C1 segment of cervical spinal cord (tissue), 14 donors: ENCODE measurements around the gene TMEM141.

Experiments used
- DNase-seq, 14 donors: peaks; one replicate each; lab custom pipeline; 2025; lab: John Stamatoyannopoulos, UW

Gene TMEM141

DNA sequence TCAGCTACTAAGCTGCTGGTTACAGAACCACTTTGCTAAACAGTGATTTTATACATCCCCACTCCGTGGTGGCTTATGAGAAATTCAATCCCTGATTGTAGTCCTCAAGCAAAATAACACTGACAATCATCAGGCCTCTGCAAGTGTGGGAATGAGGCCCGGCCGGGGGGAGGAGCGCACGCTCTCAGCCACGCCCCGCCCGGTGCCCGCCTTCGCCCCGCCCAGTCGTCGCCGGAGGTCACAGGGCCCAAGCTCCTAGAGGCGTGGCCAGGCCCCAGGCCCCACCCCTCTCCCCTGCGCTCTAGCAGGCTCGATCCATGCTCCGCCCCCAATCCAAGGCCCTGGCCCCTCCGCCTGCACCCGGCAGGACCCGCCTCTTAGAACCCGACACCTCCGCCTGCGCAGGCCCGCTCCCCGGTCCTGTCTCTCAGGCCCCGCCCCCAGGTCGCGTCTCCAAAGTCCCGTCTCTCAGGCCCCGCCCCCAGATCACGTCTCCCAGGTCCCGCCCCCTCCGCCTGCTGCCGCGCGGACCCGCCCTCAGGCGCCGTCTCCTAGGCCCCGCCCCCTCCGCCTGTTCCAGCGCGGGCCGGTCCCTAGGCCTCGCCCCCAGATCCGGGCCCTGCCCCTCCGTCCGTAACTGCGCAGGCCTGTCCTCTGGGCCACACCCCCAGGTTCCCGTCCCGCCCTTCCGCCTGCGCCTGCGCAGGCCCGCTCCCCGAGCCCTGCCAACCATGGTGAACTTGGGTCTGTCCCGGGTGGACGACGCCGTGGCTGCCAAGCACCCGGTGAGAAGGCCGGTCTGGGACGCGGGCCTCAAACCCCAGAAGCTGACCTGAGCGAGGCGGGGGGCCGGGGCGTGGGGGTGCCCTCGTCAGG lies at the start of gene TMEM141:
Gene TMEM141, plus strand, starts transcription at position 705 of the 876 bp plus-strand sequence. Its CDS starts 27 bp downstream, at position 732.
- DNase-seq = peak; percentile 93 to 100 (median 100)

DNA sequence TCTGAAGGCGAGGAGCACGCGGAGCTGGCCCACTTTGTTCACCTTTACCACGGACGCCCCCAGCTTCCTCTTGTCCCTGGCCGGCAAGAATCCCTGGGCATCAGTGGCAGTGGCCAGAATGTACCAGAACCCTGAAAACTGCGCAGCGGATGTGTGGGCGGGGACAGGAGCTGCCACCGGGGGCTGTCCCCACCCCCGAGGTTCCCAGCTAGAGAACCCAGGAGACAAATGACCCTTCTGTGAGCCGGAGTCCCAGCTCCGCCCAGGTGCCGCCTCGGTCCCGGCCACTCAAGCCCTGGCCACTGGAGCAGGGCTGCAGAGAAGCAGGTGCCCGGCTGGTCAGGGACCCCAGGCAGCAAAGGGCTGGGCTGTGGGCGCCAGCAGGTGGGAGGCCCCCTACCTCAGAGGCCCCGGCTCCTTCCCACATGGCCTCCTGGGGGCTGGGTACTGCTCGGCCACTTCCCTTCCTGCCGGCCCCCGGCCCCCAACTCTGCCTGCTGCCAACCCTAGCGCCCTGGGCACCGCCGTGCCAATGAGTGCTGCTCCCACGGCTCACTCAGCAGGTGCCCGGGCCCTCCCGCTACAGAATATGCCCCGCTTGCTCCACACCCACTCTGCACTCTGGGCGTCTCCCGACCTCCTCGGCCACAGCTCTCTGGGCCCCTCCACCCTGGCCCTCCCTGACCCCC lies 49.1 kb upstream of the TMEM141 start:
- DNase-seq = no peak

DNA sequence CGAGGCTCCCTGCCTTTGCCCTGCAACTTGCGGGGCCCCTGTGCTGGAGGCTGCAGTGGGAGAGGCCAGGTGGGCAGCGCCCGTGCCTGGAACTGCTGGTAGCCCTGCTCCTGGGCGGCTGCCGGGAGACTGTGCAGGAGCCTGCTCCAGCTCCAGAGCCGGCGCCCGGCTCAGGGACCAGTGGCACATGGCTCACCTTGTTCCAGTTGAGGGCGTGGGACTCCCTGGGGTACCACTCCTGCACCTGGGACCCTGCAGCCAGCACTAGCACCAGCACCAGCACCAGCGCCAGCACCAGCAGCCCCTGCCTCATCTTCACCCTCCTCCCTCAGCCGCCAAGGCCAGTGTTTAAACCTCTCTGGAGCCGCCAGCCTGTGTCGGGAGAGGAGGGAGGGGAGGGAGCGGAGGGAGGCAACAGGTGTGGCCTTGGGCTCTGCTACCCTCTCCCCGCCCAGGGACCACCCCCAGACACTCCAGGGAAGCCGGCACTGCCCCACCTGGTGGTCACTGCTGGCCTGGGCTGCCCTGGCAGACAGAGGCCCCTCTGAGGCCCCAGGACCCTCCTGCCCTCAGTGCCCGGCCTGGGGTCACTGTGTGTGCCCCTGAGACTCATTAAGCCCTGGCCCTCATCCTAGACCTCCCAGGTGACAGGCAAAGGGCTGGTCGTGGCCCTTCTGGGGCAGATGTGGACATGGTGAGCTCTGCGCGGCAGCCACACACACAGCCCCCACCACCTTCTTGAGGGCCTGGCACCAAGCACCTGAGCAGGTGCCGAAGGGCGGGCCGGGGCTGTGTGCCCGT lies 48.4 kb upstream of the TMEM141 start, which contains the start of gene LCN10:
Gene LCN10, minus strand, starts transcription at position 350 of the 801 bp plus-strand sequence. Its CDS starts 37 bp downstream, at position 313.
- no peak for DNase-seq

DNA sequence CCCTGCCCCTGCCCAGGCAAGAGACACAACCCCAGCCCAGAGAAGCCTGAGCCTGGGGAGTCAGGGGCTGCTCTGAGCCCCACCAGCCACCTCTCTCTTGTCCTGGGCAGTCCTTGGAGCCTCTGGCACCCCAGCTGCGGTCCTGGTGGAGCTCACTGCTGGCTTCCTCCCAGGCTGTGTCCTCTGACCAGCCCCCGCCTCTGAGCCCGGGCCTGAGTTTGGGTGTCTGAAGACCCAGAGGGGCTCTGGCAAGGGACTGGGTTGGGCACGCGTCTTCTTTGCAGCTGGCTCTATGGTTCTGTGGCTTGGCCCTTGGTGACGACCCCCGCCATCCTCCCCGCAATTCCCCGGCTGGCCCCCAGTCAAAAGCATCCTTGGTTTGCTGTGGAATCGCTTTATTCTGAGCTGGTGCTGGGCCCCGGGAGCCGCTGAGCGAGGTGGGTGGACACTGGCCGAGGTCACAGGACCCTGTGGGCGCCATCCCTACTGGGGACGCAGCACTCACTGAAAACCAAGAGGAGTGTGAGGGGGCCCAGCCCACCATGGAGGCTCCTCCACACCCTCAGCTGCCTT lies 47.4 kb upstream of the TMEM141 start:
- DNase-seq = no peak

DNA sequence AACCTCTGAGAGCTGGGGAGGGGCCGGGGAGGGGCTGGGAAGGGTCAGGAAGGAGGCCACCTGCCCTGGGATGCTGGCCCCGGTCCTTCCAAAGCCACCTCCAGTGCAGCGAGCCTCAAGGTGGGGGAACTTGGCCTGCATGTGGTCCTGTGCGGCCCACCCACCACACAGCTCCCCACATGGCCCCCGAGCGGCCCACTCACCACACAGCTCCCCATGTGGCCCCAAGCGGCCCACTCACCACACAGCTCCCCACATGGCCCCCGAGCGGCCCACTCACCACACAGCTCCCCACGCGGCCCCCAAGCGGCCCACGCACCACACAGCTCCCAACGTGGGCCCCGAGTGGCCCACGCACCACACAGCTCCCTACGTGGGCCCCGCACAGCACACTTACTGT lies 46.4 kb upstream of the TMEM141 start:
- DNase-seq = no peak

DNA sequence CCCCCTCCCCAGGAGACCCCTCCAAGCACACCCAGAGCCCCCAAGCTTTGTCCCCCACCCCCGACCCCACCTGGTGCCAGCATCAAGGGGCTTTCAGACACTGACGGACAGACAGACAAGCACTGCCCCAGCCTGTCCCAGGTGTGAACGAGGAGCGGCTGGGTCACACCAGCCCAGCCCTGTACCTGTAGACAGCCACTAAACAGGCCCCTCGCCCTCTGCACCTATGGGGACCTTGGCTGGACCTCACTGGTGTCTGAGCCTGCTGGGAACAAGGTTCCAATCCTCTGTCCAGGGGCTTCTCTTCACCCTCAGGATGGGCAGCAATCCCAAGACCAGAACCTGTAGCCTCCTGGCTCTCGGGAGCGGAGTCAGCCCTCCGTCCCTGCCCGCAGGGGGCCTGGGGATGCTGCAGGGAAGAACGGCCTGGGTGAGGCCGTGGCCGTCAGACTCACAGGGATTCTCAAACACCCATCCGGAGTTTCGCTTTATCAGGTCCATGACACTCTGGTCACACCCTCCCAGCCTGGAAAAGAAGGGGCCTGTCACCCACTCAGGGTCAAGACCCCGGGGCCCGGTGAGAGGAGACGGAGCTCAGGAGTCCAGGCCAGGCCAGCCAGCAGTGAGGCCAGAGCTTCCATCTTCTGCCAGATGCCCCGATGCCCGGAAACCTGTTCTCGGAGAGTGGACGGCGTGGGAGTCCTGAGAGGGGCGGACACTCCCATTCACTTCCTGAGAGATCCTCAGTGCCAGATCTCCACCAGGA lies 45.6 kb upstream of the TMEM141 start:
- DNase-seq = no peak

DNA sequence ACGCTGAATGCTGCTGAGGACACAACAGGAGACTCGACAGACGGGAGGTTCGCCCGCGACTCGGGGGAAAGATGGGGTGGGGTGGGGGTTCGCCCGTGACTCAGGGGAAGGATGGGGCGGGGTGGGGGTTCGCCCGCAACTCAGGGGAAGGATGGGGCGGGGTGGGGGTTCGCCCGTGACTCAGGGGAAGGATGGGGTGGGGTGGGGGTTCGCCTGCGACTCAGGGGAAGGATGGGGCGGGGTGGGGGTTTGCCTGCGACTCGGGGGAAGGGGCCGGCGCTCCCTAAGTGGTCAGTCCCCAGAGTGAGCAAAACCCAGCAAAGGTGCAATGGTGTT lies 45.0 kb upstream of the TMEM141 start:
- DNase-seq = no peak

DNA sequence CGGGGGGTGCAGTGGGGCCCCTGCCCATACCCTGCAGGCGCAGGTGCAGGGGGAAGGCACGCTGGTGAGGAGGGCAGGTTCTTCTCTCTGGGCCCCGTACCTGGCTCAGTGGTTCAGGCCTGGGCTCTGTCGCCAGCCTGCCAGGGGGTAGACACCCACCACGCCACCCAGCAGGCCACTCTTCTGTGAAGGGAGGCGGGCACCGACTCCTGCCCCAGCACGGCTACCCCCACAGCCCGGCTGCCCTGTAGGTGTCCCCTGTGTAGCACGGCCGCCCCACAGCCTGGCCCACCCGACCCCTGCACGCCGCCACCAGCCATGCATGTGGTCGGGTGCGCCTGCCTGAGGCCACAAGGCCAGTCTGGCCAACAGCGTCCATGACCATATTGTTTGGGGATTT lies 44.5 kb upstream of the TMEM141 start:
- DNase-seq = no peak

DNA sequence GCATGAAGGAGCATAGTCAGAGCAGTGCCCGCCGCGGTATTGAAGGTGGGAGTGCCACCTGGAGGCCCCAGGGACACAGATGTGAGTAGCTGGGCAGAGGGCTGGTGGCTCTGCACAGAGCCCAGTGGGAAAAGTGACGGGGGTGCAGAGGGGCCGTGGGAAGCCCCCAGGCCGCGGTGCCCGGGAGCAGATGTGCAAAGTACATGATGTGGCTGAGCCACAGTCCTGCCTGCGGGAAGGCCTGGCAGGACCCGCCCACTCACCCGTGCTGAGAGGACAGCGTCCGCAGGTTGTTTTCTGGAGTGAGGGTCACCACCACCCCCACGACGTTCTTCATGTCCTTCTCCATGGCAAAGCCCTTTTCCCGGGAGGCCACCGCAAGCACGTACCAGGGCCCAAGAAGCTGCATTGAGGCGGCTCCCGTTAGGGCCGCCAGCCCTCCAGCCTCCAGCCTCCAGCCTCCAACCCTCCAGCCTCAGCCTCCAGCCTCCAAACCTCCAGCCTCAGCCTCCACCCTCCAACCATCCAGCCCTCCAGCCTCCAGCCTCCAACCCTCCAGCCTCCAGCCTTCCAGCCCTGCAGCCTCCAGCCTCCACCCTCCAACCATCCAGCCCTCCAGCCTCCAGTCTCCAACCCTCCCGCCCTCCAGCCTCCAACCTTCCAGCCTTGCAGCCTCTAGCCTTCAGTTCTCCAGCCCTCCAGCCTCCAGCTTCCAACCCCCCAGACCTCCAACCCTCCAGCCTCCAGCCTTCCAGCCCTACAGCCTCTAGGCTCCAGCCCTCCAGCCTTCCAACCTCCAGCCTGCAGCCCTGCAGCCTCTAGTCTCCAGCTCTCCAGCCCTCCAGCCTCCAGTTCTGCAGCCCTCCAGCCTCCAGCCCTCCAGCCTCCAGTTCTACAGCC lies 43.7 kb upstream of the TMEM141 start:
- DNase-seq = no peak

DNA sequence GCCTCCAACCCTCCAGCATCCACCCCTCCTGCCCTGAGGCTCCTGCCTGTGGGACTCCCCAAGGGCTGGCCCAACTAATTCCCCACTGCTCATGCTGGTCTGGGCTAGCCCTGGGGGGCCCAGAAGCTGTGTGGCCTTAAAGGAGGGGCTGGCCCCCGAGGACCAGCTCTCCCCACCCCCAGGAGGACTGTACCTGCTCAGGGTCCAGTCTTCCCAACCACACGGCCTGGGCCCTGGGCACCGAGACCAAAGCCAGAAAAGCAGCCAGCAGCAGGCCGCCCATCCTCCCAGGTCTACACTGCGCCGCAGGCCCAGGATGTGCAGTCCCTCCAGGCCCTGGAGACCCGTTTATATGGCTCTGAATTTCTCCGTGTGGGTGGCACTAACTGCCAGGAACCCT lies 42.9 kb upstream of the TMEM141 start, which contains the start of gene LCN6:
Gene LCN6, minus strand, starts transcription at position 325 of the 400 bp plus-strand sequence. Its CDS starts 42 bp downstream, at position 283.
- no peak for DNase-seq

DNA sequence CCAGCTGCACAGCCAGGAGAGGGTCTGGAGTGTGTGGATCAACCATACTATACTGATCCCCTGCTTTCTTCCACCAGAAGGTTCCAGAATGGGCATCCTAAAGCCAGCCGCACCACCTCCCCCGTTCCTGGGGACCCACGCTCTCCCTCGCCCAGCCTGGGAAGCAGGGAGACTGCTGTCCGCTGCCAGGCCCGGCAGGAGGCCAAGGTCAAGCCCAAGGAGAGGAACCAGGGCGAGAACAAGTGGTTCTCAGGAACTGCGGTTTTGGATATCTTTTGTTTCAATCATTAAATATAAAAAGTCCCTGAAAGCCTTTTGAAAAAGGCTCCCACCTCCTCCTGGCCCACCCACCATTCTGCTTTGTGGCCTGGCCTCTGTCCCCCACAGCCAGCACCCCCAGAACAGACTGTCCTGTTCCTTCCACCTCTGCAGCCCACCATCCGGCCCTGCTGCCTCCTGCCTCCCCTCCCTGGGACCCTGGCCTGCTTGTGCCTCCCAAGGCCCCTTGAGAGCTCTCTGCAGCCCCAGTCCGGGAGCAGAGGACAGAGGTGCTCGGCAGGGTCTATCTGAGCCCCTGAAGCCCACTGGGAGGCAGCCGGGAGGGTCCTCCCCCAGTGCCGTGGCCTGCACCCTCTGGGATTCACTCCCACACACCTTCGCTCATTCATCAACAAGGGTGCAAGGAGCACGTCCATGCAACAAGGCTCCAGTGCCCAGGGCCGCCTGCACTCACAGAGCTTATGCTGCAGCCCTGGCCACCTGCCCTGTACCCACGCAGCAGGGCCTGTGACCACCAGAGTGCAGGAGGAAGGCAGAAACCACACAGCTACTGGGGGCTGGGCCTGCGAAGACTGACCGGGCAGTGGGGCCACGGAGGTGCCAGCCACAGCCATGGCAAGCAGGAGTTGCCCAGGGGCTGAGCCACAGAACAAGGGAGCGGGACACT lies 42.2 kb upstream of the TMEM141 start:
- no peak for DNase-seq

DNA sequence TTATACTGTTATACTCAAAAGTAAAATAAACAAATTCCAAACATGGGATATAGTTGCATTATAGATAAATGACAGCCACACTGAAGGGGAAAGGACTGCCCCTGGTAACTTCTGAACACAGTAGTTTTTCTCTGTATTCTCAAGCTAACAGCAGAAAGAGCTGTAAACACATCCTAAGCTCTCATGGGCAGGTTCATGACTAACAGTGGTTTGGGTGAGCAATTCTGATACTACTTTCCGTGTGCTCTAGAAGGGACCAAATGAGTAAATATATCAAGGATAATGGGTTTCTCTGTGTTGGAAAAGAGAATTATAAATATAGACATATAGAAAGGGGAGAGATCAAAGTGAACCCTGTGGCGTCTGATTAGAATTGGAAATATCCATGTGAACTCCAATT lies 40.6 kb upstream of the TMEM141 start:
- no peak for DNase-seq

DNA sequence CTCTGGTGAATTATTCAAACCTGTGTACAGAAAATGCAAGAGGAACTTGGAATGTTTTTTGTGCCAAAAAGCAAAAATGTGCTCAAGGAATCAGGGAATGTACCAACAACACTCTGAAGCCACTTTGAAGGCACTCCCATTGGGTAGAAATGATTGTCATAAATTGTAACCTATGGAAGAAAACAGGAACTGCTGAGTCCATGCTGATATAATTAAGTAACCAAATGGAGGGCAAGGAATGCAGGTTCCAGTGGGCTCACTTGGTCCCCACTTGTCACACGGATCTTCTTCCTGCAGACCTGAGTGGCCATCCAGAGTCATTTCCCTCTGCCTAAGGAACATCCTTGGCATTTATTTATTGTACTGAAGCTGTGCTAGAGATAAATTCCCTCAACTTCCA lies 39.9 kb upstream of the TMEM141 start:
- no peak for DNase-seq

DNA sequence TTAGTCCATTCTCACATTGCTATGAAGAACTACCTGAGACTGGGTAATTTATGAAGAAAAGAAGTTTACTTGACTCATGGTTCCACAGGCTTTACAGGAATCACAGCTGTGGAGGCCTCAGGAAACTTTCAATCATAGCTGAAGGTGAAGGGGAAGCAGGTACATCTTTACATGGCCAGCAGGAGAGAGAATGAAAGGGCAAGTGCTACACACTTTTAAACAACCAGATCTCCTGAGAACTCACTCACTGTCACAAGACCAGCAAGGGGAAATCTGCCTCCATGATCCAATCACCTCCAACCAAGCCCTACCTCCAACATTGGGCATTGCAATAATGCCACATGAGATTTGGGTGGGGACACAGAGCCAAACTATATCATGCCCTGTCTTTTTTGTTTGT lies 39.3 kb upstream of the TMEM141 start:
- DNase-seq = no peak

DNA sequence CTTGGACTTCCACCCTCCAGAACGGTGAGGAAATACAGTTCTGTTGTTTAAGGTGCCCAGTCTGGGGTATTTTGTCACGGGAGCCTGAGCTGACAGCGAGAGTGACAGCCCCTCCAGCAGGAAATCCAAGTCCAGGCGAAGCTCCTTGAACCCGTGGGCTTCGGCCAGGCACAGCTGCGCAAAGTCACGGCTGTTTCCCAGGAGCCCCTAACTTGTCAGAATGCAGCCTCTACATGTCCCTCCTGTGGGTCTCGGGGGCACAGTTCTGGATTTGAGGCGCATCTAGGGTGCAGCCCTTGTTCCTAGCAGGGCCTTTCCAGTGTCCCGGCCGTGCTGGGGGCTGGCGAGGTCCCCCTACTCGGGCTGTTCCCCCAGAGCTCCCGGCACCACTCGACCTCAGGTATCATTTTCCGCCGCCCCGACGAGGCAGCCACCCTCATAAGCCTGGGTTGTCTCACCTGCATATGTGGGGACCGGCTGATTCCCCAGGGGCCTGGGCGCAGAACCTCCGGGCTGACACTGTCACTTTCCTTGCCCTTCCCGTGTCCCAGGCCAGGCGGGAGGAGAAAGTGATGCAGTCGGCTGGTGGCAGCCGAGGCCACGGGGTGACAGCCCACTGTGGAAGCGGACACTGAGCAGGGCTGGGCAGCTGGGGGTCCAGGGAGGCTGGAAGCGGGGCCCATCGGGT lies 37.6 kb upstream of the TMEM141 start:
- no peak for DNase-seq

DNA sequence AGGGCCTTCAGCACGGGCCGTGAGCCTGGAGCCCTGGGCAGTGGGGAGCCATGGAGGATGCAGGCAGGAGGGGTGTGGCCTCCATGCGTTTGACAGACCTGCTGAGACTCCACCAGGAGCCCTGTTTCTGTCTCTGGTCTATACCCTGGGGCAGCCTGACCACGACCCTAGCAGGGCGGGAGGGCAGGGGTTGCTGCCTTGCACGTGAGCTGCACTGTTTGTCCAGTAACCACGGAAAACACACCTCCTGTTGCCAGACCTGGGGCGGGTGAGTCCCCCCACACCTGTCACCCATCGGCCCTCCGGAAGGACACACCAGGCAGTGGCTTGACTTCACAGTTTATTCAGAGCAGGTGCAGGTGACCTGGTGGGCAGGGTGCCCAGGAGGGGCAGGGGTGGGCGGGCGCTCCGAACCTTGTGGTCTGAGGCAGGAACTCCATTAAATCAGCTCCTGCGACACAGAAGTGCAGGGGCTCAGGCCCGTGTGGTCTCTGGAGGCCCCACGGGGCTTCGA lies 37.0 kb upstream of the TMEM141 start:
- no peak for DNase-seq

DNA sequence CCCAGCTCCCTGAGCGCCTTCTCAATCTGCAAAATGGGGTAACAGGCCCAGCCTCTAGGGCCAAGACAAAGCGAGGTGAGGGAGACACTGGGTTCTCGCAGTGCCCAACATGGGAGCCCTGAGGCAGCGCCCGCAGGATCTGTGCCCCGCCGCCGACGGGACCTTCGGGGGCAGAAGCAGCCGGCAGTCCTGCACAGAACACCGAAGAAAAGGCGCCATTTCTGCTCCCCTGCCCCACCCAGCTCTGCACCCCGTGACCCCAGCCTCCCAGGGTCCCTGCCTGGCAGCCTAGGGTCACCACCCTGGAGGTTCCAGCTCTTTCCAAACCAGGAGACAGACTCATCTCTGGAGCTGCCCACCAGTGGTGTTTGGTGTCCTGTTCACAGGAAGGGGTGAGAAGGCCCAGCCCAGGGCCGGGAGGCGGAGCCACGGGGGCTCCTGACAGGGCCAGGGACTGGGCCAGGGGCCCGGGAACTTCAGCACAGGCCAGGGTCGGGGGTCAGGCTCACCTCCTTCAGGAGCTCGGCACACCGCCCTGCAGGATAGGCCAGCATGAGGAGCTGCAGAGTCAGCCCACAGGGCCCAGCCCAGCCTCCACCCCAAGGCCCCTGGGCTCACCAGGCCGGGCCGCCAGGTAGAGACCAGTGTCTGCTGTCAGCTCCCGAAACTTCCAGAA lies 36.4 kb upstream of the TMEM141 start:
- DNase-seq = no peak
